K562 (cell line): Measurements from ENCODE around the gene COA3.

Experiments
- CTCF ChIP-seq, 3 experiments: IDR thresholded peaks in 2 of 3; conservative IDR thresholded peaks in 1 of 3; 2 replicates each; pipeline ENCODE4 v1.5.1; 2011 to 2012; ENCODE audit warnings: low read length in 3 of 3, mild to moderate bottlenecking in 3 of 3, control low read depth in 2 of 3, improper control_type of control experiment in 1 of 3, inconsistent platforms in 1 of 3, low read depth in 1 of 3, mixed read lengths in 1 of 3, moderate library complexity in 1 of 3; ENCODE audit not compliant: insufficient read depth in 2 of 3
- EP300 ChIP-seq: IDR thresholded peaks from 2 replicates; pipeline ENCODE4 v1.6.1; 2012; ENCODE audit warnings: low read length, improper control_type of control experiment
- ESRRA ChIP-seq: fragments of 450-650 bp; IDR thresholded peaks from 2 replicates; pipeline ENCODE4 v1.6.1; 2014; ENCODE audit warnings: low read depth, mild to moderate bottlenecking, moderate library complexity, borderline replicate concordance
- MAFF ChIP-seq: IDR thresholded peaks from 2 replicates; pipeline ENCODE4 v1.6.1; 2012; ENCODE audit warnings: low read length, improper control_type of control experiment
- POLR2A ChIP-seq: fragments of 450-650 bp; conservative IDR thresholded peaks from 2 replicates; pipeline ENCODE4 v1.6.1; 2016
- RFX7 ChIP-seq: fragments of 250-450 bp; sonication (Bioruptor Pico); IDR thresholded peaks from 2 replicates; pipeline ENCODE4 v1.5.1; 2021; ENCODE audit warnings: mild to moderate bottlenecking
- SMARCE1 ChIP-seq: fragments of 450-650 bp; IDR thresholded peaks from 2 replicates; pipeline ENCODE4 v1.7.1; 2016; ENCODE audit warnings: mild to moderate bottlenecking
- TAF1 ChIP-seq: IDR thresholded peaks from 2 replicates; pipeline ENCODE4 v1.6.1; 2011; ENCODE audit warnings: mild to moderate bottlenecking, low read length, moderate library complexity; ENCODE audit not compliant: insufficient read depth, control insufficient read depth, severe bottlenecking; ENCODE audit errors: extremely low read depth
- TCF7 ChIP-seq: sonication (generic); IDR thresholded peaks from 2 replicates; pipeline ENCODE4 v1.6.1; 2016; ENCODE audit warnings: antibody characterized with exemption, borderline replicate concordance

GRCh38 chr17:42782166-42783061 lies 16.1 kb downstream of the COA3 start:
- TF ChIP-seq POLR2A, result no peak
- TF ChIP-seq CTCF (IDR thresholded peaks at IDR 0.05 in 2 of 3, conservative IDR thresholded peaks at IDR 0.05 in 1 of 3; ENCODE audit: insufficient read depth in 2 of 3, low read depth in 1 of 3, low read length in 3 of 3), result no peak
- TF ChIP-seq MAFF, result no peak
- no peak for TF ChIP-seq SMARCE1
- no peak for TF ChIP-seq ESRRA
- no peak for TF ChIP-seq TCF7
- no peak for TF ChIP-seq TAF1
- no peak for TF ChIP-seq EP300
- no peak for TF ChIP-seq RFX7 (CRISPR knock-in tag)
